Measurements from ENCODE around the gene TBC1D4. TPM values are rescaled to one million over a fixed set of nuclear protein-coding genes. Genes with fewer than 3 reads are reported as not detected.

Gene TBC1D4
- polyA plus RNA-seq, 12 donors, result 10.6 to 23.7 (median 18.7) TPM; not detected in 1

DNA sequence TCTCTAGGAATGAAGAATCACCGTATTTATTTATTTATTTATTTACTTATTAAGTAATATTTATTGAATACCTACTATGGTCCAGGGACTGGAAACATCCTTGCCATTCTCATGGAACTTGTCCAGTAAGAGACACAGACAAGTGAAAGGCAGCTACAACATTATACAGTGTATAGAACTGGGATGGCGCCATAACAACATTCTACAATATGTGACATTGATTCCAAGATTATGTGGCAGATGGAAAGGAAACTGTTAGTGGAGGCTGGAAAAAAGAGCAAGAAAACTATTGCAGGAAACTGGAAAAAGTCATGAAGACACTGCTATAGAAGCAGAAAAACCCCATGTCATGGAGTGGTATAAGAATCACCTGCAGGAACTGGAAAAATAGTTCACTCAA is 9.4 kb upstream of the TBC1D4 start:
- no peak for DNase-seq

DNA sequence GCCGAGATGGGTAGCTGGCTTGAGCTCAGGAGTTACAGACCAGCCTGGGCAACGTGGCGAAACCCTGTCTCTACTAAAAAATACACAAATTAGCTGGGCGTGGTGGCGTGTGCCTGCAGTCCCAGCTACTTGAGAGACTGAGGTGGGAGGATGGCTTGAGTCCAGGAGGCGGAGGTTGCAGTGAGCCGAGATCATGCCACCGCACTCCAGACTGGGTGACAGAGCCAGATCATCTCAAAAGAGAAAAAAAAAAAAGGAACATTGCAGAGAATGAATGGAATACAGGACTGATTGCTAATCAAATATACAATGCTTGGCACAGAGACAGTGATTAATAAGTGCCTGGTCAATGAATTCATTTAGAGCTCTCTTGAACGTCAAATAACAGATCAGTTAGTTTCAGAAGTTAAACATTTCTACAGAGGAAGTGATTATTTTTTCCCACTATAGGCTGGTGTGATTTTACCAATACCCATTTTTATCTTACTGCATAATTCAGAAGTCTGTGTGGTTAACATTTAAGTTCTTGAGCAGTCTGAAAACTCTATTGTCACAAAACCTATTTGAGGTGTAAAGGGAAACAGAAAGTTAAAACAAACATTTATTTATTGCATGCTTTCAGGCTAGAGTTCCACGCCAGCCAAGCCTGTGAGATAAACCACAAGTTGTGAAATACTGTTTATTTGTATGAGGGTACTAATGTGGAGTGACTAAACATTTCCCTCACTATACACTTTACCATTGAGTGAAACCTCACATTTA is 7.7 kb upstream of the TBC1D4 start:
- no peak for DNase-seq

DNA sequence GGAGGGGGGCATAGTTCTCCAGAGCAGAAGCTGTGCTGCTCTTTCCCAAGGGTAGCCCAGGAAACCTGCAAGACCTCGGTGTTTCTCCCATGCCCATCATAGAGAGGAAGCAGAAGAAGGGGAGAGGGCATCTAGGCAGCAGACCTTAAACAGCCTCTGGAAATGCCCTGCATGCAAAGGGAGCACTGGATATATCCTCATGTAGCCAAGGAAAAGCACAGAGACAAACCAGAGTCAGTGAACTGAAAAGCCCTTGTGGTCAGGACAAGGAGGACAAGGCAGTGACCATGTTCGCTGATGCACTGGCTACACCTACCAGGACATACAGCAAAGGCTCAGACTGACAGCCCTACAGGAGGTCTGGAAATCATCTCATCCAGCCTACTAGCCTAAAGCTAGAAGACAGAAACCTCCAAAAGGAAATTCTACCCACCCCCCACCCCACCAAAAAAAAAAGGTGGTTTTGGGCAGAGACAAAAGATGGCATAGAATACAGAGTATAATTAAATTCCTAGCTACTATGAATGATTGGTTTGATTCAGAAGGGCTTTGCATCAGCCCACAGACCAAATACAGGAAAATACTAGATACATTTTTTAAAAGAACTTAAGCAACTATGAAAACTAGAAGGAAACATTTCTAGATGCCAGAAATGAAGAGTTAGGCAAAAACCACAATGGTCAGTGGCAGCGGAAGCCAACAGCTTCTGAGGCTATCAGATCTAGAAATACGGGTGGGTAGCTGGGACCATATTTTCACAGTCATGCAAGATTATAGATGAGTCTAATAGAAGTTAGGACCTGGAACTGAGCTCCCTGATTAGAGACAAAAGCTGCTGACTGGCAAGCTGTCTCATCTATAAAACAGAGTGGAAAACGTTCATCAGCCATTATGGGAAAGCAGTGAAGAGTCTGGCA is 4.4 kb upstream of the TBC1D4 start:
- DNase-seq, result no peak

DNA sequence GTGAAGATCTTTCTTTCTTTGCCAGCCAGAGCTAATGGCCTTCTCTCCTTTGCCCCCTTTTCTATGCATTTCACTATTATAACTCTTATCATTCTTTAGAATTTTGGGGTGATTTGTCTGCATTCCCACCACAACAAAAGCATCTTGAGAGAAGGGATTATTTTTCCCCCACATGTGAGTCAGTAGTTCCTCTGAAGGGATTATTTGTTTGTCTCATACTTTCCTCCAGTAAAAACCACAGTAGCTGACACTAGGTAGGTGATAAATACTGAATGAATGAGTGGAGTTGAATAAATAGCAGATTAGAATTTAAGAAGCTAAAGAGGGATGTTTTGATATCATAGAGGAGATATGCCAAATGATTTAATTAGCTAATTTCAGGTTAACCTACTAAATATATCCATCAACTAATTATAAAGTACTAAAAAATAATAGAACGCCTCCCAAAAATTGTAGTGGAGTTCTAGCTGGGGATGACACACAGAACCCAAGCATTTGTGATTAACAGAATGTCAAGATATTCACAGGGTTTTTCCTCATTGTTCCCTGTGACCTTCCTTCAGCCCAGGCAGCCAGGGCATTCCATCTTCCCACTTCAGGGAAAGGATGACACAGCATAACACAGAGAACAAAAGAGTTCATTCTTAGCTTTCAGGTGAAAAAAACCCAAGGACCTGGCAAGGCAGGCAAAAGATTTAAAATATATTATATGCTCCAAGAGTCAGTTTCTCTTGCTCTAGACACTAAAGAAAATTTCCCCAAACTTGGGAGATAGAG is 3.5 kb upstream of the TBC1D4 start:
- no peak for DNase-seq

DNA sequence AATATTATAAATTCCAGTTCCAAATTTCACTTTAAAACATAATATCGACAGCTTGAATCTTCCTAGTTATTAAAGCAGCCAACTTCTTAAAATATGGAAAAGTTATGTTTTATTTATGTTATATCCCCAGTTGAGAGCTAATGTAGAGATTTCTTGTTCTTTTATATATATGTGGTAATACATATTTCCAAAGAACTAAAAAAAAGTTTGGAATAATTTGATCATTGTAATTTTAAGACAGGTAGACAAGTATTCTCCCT is 781 bp upstream of the TBC1D4 start:
- no peak for DNase-seq

DNA sequence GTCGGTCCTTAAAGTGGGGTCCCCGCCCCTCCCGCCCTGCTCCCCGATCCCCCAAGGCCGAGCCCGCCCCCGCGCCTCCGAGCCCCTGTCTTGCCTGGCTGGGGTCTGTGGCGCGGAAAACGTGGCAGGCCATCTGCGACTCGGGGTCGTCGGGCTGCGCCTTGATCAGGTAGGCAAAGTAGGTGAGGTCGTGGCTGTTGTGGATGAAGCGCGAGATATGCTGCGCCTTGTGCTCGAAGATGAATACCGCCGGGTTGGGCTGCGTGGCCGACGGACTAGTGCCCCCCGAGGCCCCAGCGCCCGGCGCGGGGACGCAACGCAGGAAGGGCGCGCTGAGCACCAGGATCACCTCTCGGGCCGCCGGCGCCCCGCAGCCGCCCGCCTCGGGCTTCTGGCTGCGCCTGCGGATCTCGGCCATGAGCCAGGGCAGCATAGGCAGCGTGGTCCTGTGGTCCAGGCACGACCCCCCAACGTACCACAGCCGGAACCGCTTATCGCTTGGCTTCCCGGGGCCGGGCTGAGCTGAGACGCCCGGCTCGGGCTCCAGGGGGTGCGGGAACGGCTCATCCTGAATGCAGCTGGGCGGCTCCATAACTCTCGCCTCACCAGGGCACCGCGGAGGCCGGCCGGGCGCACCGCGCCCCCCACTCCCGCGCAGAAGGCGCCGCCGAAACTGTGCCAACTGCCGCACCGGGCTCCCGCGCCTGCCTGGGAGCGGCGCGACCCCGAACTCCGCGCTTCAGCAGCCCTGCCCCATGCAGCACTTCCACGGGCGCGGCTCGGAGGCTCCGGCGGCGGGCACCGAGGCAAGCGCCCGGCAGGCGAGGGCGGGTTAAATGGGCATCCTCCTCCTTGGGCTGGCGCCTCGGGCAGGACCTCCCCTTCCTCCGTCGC is 546 bp downstream of the TBC1D4 start:
- DNase-seq, result peak; percentile 40

DNA sequence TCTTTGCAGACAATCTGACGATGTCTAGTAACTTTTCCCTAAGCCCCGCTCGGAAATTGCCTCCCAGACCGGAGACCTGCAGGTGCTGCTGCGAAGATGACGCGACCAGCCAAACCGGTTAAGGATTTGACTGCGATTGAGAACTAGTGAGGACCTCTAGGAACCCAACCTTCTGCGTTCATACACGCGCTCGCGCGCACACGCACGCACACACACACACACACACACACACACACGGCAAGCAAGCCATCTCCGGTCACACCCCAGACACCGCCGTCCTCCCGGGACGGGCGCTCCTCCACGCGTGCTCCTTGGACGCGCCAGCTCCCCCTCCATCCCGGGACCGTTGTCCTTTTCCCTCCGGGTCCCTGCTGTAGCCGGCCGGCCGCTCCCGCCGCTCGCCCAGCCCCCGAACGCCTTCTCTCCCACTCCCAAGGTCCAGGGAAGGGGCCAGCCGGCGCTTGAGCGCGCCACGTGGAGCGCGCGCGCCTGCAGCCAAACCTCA is 1.2 kb downstream of the TBC1D4 start:
- DNase-seq, result peak; percentile 71

DNA sequence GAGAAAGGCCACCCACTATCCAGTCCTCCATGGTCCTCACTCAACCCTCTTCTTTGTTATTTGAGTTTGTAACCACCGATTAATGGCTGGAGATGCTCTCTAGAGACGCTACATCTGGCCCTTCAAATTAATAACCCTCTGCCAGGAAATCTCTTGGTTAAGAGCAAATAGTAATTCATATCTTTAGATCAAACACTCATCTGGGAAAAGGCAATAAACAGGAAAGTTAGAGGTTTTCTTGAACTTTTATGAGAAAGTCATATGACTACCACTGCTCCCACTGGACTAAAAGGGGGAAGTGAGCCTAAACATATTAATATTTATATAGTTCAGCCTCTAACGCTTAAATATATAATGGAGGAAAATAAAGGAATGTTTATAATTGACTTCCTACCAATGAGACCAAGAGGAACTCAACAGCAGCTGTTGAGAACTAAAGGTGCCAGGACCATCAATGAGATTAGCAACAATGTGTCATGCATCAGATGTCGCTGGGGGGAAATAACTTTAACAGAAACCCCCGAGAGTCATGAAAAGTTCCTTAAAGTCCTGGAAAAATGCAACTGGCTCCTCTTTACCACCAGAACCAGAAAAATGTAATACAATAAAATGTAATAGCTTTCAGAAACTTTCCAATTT is 2.7 kb downstream of the TBC1D4 start:
- DNase-seq, result peak; percentile 23

DNA sequence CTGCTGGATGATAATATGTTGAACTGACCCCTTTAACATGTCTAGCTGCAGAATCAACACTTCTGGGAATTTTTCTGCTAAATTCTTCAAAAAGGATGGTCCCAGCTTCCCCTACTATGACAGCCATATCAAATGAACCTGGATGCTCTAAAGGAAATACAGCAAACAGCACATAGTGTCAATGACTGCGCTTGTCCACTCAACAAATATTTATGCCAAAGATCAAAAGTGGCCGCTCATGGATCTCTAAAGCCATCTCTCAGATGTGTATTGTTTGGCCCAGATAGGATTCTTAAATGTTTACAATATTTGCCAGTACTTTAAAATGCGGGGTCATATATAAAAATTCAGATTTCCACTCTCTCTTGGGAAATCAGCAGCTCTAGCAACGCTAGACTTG is 3.3 kb downstream of the TBC1D4 start:
- DNase-seq, result no peak

DNA sequence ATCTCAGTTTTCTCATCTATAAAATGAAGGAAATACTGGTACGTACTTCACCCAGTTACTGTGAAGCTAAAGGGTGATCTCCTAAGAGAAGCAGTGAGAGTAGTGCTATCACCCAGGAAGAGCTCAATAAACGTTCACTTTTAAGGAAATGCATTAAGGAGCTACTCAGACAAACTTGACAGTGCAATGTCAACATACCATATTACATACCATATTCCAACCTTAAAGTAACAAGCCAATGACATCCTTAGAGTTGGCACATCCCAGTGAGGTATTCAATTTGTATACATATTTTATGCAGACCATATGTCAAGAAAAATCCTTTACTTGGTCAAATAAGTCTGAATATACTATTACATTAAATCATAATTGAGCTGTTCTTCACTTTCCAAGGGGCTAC is 7.0 kb downstream of the TBC1D4 start:
- no peak for DNase-seq

DNA sequence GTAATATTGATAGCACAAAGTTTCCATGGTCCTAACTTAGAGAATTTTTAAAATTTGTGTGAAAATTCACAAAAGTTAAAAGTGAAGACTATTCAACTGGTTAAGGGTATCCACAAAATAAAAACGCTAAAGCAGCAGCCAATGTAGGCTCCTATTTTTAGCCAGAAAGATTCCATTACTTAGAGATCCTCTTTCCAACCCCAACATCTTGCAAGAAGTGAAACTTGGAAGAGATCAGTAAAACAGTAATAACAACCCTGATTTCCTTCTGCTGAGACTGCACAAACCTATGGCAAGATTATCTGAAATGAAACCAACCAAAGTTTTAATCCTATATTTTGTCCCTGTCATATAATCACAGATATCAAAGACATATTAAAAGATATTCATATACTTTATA is 8.5 kb downstream of the TBC1D4 start:
- peak; percentile 70 for DNase-seq

DNA sequence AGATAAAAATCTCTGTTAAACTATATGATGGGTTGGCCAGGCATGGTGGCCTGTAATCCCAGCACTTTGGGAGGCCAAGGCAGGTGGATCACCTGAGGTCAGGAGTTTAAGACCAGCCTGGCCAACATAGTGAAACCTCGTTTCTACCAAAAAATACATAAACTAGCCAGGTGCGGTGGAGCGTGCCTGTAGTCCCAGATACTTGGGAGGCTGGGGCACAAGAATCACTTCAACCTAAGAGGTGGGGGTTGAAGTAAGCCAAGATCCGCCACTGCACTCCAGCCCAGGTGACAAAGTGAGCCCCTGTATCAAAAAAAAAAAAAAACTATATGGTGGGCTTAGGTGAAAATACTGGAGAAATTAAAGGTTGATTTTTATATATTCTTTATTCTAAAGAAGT is 11.3 kb downstream of the TBC1D4 start:
- DNase-seq, result no peak

DNA sequence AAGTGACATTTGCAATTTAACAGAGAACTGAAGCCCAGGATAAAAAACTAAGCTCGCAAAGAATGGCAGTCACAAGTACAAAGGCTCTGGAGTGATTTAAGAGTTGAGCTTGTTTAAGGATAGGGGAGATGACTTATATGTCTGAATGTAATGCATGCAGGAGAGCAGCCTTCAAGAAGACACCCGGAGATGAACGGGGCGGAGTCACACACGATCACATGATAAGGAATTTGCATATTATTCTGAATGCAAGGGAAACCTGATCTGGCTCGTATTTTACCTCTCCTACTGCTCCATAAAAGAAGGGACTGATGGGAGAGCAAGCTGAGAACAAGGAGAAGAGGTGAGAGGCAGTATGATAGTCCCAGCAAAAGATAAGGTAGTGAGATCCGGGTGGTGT is 12.9 kb downstream of the TBC1D4 start:
- DNase-seq, result no peak

DNA sequence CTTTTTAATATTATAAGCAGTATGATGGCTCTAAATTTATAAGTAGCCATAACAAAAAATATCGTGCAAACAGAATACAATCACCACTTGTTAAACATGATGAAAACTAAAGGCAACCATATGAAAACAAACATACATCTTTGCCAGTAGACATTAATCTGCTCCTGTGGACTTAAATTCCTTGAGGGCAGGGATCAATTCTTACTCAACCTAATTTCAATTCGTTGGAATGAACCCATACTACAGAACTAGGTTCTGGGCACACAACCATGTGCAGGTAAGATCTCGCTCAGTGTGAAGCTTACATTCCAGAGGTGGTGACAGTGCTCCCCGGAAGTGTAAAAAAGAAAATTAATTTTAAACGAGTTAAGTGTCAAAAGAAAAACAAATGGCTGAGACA is 13.4 kb downstream of the TBC1D4 start:
- DNase-seq, result no peak

DNA sequence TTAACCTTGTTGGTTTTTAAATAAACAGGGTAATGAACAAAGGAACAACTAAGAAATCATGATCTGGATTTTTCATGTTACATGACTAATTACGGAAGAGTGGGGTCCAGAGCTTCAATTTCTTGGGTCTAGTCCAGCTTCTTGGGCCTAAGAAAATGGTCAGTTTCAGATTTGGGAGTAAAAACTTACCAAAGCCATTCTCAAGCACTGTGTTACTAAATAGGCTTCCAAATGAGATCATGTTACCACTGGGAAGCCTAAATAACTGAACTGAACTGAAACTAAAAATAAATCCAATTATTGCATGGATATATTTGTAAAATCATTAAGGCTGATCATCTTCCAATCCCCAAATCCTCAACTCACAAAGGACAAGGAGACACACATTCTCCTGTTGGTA is 13.9 kb downstream of the TBC1D4 start:
- DNase-seq, result no peak

DNA sequence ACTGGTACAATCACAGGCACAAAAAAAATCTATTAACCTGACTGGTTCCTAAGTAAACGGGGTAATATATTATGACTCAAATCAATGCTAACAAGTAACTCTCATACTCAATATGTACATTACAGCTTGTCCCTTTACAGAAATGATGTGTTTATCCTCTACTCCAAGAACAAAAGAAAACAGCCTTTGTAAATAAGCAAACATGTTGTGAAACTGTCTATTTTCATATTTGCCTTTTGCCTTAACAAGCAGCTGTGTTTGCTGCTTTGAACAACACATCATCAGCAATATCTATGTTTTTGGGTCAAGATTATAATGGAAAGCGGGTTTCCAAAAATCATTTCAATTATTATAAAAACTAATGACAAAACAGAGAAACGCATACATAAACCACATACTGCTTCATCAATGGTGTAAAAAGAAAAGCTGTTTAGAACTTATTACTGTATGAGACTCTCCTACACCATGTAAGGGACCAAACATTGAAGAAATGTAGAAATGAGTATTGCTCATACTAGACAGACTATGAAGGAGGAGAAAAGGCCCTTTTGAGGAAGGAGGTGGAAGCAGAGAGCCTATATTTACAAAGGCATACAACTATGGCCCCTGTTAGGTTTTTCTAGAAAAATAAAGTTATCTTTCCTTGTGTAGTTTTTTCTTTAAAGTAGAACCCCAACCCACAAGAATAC is 14.8 kb downstream of the TBC1D4 start:
- no peak for DNase-seq

DNA sequence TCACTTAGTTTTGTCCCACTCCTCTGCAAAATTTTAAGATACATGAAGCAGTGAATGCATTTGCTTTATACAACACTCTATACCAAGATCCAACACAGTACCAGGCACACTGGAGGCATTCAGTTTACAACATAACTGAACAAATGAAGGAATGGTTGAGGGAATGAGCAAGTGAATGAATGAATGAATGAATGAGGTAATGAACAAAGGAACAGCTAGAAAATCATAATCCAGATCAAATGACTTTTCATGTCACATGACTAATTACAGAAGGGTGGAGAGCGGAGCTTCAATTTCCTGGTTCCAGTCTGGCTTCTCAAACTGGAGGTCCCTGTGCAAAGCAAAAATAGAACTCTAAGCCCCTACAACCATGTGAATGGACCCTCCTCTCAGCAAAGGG is 16.7 kb downstream of the TBC1D4 start:
- DNase-seq, result no peak

DNA sequence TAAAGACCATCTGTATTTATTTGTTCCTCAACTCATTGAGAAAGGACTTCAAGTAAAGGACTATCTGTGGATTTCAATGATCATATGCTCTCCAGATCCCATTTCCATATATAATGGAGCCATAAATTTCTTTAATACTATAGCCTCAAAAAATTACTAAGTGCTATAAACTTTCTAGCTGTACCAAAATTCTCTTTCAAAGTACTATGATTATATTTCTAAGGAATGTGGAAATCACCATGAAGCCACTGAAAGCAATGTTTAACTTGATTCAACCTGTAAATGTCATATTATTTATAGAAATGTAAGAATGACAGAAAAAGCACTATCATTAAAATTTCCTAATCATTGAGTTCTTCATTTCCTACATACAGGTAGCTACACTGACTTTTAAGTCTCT is 20.7 kb downstream of the TBC1D4 start:
- DNase-seq, result no peak

DNA sequence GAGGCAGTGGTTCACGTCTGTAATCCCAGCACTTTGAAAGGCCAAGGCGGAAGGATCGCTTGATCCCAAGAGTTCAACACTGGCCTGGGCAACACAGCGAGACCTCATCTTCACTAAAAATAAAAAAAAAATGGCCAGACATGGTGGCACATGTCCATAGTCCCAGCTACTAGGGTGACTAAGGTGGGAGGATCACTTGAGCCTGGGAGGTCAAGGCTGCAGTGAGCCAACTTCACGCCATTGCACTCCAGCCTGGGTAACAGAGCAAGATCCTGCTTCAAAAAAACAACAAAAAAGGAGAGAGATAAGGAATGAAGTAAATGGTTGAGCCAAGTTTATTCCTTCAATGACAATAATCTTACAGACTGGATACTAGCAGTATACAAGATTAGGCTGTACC is 21.3 kb downstream of the TBC1D4 start:
- DNase-seq, result no peak

DNA sequence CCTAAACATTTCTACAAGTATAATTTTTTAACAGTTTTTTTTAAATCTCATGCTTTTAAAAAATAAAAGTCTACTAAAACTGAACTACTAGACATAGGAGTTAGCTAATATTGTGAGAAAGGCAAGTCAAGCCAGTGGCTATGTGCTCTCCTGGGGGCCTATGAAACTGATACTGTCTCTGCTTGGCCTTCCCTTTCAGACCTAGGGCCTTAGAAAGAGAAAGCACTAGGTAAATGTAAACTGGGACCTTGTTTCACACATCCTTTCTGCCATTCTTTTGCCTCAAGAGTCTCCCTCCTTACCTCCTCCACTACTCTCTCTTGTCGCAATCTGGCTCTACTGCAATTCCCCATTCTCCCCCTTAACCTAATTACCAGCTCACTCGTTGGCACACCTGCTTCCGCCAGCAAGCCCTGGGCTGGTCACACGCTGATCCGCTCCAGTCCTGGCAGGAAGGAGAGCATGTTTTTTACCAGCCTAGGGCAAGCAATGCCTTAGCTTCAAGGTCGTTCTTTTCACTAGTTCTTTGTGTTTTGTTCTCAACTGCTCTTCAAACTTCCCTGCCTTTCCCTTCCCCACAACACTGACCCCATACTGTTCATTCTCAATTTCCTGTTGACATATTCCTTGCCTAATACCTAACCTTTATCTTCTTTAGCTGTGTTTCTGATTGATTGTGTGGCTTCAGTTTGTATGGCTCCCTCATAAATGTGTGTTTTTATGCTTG is 23.1 kb downstream of the TBC1D4 start:
- no peak for DNase-seq
